Muscle layer of duodenum (tissue), 2 donors: ENCODE measurements around the gene IMPA2.

Experiments
- H3K27ac ChIP-seq: one replicate; pipeline ENCODE4 v1.7.0; 2013; ENCODE audit warnings: mild to moderate bottlenecking, low read length
- H3K27me3 ChIP-seq: one replicate; pipeline ENCODE4 v1.7.0; 2013; ENCODE audit warnings: low read depth, mild to moderate bottlenecking, control low read depth, low read length
- H3K36me3 ChIP-seq, 2 donors: one replicate each; pipeline ENCODE4 v1.7.0; 2013; ENCODE audit warnings: low read length in 2 of 2, control low read depth in 1 of 2, mild to moderate bottlenecking in 1 of 2; ENCODE audit not compliant: insufficient read depth in 2 of 2, control insufficient read depth in 1 of 2
- H3K4me1 ChIP-seq, 2 donors: one replicate each; pipeline ENCODE4 v1.7.0; 2013; ENCODE audit warnings: low read length in 2 of 2, mild to moderate bottlenecking in 2 of 2, control low read depth in 1 of 2, moderate library complexity in 1 of 2; ENCODE audit not compliant: insufficient read depth in 2 of 2, control insufficient read depth in 1 of 2
- H3K4me3 ChIP-seq, 2 donors: one replicate each; pipeline ENCODE4 v1.7.0; 2013; ENCODE audit warnings: low read length in 2 of 2, low read depth in 1 of 2, mild to moderate bottlenecking in 1 of 2
- H3K9me3 ChIP-seq, 2 donors: one replicate each; pipeline ENCODE4 v1.7.0; 2013; ENCODE audit warnings: low read length in 2 of 2, control low read depth in 1 of 2, mild to moderate bottlenecking in 1 of 2; ENCODE audit not compliant: control insufficient read depth in 1 of 2
- donor health status: healthy.

IMPA2 gene

DNA sequence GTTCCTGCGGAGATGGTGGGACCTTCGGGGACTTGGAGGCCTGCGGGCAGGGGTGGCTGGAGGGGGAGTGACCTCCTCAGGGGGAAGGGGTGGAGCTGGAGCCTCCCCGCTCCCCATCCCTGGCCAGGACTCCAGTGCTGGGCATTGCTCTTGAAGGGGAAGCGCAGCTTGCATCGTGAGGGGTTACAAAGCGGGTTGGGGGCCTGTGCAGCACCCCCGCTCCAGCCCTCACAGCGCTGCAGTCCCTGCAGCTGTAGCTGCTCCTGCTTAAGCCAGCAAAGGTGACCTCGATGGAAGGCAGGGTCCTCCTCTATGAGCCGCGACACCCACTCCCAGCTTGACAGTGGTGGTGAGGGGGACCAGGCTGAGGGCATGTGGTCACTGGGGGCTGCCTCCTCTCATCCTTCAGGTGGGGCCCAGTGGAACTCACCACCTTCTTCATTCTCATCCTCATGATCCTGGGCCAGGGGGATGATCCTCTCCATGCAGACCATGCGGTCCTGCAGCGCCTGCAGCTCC is 75.6 kb downstream of the IMPA2 start:
- no peaks in the 10 kb centered on the region for H3K27me3 ChIP-seq
- no peaks in the 10 kb centered on the region for H3K36me3 ChIP-seq
- H3K9me3 ChIP-seq, result no peaks in the 10 kb centered on the region
- no peak overlapping the region for H3K4me3 ChIP-seq
- H3K27ac ChIP-seq, result no peak overlapping the region
- H3K4me1 ChIP-seq, result no peaks in the 10 kb centered on the region

DNA sequence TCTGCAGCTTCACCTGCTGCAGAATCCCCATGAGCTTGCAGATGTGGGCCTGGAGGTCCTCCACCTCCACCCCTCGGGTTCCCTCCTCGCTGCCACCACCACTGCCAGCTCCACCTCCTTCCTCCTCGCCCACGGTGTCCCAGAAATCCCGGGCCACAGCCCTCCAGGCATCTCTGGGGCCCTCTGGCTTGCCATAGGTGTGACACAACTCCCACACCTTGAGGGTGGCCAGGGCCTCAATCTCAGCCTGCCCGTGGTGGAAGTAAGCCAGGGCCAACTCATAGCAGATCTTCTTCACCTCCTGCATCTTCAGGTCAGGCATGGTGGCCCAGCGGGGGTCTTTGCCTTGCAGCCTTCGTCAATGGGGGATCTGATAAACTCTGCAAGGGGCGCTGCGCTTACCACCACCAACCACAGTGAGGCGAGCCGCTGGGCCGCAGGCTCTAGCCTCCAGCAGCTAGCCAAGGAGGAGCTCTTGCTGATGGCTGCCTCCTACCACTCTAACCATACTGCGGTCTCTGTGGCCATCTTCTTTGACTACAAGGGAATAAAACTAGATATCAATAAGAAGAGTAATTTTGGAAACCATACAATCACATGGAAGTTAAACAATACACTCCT is 76.2 kb downstream of the IMPA2 start:
- Histone ChIP-seq H3K4me3 (no peak overlapping the region), H3K36me3 (no peaks in the 10 kb centered on the region)

DNA sequence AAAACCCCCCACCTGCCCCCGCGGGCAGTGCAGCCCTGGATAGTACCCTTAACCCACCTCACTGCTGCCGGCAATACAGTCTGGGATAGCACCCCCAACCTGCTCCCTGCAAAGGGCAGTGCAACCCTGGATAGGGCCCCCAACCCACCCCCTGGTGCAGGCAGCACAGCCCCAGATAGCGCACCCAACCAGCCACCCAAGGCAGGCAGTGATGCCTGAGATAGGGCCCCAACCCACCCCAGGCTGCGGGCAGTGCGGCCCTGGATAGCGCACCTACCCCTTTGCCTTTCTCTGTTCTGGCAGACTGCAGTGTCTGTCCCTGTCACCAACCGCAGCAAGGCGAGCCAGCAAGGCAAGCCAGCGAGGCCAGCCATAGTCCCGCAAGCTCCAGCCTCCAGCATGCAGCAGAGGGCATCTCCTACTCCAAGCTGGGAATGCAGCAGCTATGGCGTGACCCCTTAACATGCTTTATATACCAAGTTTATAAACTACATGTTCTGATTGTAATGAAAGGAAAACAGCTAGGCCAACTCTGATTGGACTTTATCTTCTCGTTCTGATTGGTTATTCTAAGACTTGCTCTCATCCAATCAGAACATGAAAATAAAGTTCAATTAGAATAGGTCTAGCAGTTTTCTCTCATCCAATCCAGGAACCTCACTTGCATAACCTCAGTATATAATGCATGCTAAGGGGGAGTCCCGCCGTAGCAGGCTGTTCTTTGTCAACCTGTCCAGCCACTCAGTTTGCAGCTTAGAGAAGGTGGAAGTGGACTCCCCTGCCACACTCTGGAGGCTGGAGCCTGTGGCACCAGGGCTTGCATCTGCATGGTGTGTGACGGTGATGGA is 78.3 kb downstream of the IMPA2 start:
- Histone ChIP-seq H3K27me3 (no peaks in the 10 kb centered on the region), H3K4me3 (no peak overlapping the region), H3K9me3 (no peaks in the 10 kb centered on the region), H3K27ac (no peak overlapping the region), H3K4me1 (no peaks in the 10 kb centered on the region), H3K36me3 (no peaks in the 10 kb centered on the region)

More for the DNA sequence above, 76.2 kb downstream of the IMPA2 start:
- no peaks in the 10 kb centered on the region for H3K27me3 ChIP-seq
- H3K4me1 ChIP-seq, result no peaks in the 10 kb centered on the region
- H3K27ac ChIP-seq, result no peak overlapping the region
- no peaks in the 10 kb centered on the region for H3K9me3 ChIP-seq

DNA sequence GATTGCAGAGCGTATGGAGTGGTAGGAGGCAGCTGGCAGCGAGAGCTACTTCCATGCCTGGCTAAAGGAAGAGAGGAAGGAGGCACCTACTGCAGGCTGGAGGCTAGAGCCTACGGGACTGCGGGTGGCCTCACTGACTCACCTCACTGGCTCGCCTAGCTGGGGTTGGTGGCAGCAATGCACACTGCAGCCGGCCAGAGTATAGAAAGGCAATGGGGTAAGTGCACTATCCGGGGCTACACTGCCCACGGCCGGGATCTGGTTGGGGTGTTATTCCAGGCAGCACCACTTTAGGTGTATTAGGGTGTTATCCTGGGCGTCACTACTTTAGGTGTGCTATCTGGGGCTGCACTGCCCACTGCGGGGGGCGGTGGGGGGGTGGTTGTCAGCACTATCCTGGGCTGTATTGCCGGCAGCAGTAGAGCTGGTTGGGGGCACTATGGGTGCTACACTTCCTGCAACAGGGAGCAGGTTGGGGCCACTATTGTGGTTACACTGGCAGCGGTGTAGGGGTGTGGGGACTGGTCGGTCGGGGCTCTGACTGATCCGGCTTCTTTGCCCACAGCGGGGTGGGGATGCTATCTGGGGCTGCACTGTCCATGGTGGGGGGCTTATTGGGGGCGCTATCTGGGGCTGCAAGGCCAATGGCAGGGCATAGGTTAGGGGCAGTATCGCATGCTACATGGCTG is 79.0 kb downstream of the IMPA2 start:
- Histone ChIP-seq H3K4me3 (no peak overlapping the region), H3K27me3 (no peaks in the 10 kb centered on the region), H3K9me3 (no peaks in the 10 kb centered on the region), H3K4me1 (no peaks in the 10 kb centered on the region), H3K36me3 (no peaks in the 10 kb centered on the region), H3K27ac (no peak overlapping the region)

DNA sequence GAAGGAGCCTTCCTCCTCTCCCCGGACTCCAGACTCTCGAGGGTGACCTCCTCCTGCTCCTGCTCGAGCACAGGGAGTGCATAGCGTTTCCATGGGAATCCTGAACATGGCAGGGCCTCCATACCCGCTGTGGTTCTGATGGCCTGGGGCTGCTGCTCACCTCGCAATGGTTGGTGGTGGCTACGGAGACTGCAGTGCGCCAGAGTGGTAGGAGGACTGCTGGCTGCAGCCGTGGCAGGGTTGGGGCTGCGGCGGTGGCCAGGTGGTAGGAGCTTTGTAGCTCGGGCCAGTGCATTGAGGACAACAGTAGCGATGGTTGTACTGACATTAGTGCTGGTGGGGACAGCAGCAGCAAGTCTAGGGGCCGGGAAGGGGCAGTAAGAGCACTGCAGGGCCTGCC is 80.4 kb downstream of the IMPA2 start:
- no peak overlapping the region for H3K4me3 ChIP-seq
- no peak overlapping the region for H3K27ac ChIP-seq
- no peaks in the 10 kb centered on the region for H3K4me1 ChIP-seq
- no peaks in the 10 kb centered on the region for H3K27me3 ChIP-seq
- H3K9me3 ChIP-seq, result no peaks in the 10 kb centered on the region
- H3K36me3 ChIP-seq, result no peaks in the 10 kb centered on the region

DNA sequence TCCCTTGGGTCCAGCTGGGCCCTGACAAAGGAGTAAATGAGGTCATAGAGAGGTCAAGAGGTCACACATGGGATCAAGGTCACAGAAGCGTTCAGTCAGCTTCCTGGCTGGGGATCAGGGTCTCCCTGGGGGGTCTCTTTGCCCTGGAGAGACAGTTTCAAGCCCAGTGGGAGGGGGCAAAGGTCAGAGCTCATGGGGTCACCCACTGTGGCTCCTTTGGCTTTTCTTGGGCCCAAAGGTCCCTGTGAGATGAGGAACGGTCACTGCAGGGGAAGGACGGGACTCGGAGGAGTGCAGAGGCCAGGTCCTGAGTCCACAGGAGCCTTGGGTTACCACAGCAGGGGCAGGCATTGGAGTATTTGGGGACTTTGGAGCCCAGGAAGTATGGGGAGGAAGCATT is 81.7 kb downstream of the IMPA2 start:
- no peaks in the 10 kb centered on the region for H3K27me3 ChIP-seq
- H3K4me1 ChIP-seq, result no peaks in the 10 kb centered on the region
- H3K36me3 ChIP-seq, result no peaks in the 10 kb centered on the region
- no peak overlapping the region for H3K27ac ChIP-seq
- H3K9me3 ChIP-seq, result no peaks in the 10 kb centered on the region
- no peak overlapping the region for H3K4me3 ChIP-seq

DNA sequence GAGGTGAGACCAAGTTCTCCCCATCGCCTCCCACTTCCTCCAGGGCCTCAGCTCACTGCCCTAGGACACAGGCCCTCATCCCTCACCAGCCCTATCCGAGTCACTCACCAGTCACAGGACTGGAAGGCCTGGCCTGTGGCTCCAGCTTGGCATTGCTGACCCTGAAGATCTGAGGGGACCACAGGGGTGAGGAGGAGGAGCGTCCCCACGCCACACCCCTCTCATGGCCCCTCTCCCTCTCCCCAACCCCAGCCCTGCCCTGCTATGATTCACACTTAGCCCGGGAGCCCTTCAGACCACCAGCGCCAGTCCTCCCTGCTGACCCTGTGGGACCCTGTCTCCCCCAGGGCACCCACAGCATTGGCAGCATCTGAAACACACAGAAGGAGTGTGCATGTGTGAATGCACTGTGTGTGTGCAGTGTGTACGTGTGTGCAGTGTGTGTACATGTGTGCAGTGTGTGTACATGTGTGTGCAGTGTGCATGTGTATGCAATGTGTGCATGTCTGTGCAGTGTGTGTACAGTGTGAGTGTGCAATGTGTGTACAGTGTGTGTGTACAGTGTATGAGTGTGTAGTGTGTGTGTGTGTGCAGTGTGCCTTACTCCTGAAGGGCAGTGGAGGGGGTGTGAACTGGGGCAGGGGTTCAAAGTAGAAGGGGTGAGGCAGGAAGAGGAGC is 82.9 kb downstream of the IMPA2 start:
- no peak overlapping the region for H3K4me3 ChIP-seq
- H3K27ac ChIP-seq, result no peak overlapping the region
- H3K4me1 ChIP-seq, result no peaks in the 10 kb centered on the region
- no peaks in the 10 kb centered on the region for H3K36me3 ChIP-seq
- no peaks in the 10 kb centered on the region for H3K9me3 ChIP-seq
- no peaks in the 10 kb centered on the region for H3K27me3 ChIP-seq

DNA sequence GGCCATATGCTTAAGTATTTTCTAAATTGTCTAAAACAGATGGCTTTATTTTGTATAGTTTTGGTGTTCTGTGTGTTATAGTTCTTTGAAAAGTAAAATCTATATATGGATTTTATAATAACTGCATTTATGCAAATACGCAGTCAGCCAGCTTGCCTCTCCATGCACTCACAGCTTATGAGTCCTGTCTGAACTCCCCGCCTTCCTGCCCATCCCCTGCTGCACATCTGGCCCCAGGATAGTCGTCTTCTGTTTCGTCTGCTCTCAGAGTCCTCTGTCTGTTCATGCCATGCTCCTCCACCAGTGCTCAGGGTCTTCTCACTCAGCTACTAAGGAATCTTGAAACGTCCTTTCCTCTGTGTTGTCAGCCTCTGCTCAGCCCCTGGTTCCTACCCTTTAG is 84.1 kb downstream of the IMPA2 start:
- H3K9me3 ChIP-seq, result no peaks in the 10 kb centered on the region
- no peaks in the 10 kb centered on the region for H3K27me3 ChIP-seq
- no peak overlapping the region for H3K4me3 ChIP-seq
- H3K27ac ChIP-seq, result no peak overlapping the region
- H3K4me1 ChIP-seq, result no peaks in the 10 kb centered on the region
- H3K36me3 ChIP-seq, result no peaks in the 10 kb centered on the region

DNA sequence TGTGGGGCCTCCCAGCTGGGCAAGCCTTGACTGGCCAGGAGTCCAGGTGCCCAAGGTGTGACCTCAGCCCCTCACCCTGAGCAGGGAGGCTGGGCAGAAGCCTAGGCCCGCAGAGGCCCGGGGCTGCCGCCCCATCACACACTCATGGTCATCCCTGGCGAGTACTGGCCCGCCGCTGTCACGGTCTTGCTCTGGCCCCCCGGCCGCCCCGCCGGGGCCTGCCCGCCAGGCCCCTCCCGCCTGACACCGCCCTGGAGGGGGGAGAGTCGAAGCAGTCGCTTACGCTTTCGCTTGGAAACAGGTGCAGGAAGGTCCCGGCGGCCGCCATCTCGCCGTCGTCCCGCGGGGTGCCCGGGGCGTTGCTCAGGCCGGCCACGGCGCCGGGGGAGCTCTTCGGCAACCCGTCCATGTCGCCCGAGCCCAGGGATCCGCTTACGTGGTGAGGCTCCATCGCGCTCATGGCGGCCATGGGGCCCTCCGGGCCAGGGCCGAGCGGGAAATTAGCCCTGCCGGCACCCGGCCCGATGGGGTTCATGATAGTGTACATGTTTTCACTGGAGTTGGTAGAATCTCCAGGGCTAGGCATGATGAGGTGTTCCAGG is 85.7 kb downstream of the IMPA2 start:
- no peak overlapping the region for H3K27ac ChIP-seq
- no peaks in the 10 kb centered on the region for H3K27me3 ChIP-seq
- H3K36me3 ChIP-seq, result no peaks in the 10 kb centered on the region
- no peak overlapping the region for H3K4me3 ChIP-seq
- no peaks in the 10 kb centered on the region for H3K4me1 ChIP-seq
- H3K9me3 ChIP-seq, result no peaks in the 10 kb centered on the region

DNA sequence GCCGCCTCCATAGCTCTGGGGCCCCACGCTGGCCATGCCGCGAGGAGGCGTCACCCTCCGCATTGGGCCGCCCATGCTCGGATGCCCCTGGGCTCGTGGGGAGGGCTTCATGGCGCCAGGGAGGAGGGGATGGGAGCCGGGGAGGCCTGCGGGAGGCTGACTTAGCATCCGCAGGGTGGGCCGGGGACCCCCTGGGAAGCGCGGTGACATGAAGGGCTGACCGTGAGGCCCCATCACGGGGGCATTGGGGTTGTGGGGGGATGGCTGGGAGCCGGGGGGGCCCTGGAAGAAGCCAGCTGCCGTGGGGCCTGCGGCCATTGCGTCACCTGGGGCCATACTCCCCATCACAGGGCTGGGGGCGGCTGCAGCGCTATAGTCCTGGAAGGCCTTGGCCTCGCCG is 86.4 kb downstream of the IMPA2 start:
- H3K4me3 ChIP-seq, result no peak overlapping the region
- no peaks in the 10 kb centered on the region for H3K27me3 ChIP-seq
- no peaks in the 10 kb centered on the region for H3K36me3 ChIP-seq
- no peaks in the 10 kb centered on the region for H3K4me1 ChIP-seq
- no peak overlapping the region for H3K27ac ChIP-seq
- H3K9me3 ChIP-seq, result no peaks in the 10 kb centered on the region
